H1 (cell line): ENCODE results near the gene GNAT2. TPM values are rescaled to one million over a fixed set of nuclear protein-coding genes. Genes with fewer than 3 reads are reported as not detected.

Experiments used
- CTCF ChIA-PET: fragments of 300-600 bp; sonication (Branson Sonifier 250); formaldehyde crosslinking; loops from one replicate; lab custom pipeline; 2021; ENCODE audit not compliant: partially characterized antibody; lab: Charles Lee
- POLR2A ChIA-PET: fragments of 300-600 bp; sonication (Branson Sonifier 250); formaldehyde crosslinking; loops from one replicate; lab custom pipeline; 2021; ENCODE audit warnings: inconsistent platforms; ENCODE audit not compliant: partially characterized antibody; lab: Charles Lee
- DNase-seq, 2 experiments: peaks; one replicate each; pipeline versions ENCODE4 v3.0.0 to v3.0.0-alpha.2; 2010 to 2022; ENCODE audit warnings: low spot score in 2 of 2, low read depth in 1 of 2, mixed read lengths in 1 of 2
- FAIRE-seq: peaks from 2 replicates; lab custom pipeline; 2011; peaks lifted over from hg19 to GRCh38; lab: Jason Lieb, UNC
- H2AFZ ChIP-seq: 2 replicates; pipeline ENCODE4 v1.8.1; 2012; ENCODE audit warnings: low read length, inconsistent platforms
- H2AK5ac ChIP-seq: 2 replicates; pipeline ENCODE4 v1.6.1; 2013; ENCODE audit warnings: low read depth, low read length
- H2BK120ac ChIP-seq: replicated peaks from 2 replicates; pipeline ENCODE3; 2013; ENCODE audit warnings: low read depth, low read length, inconsistent platforms
- H2BK12ac ChIP-seq: 2 replicates; pipeline ENCODE4 v1.6.1; 2013; ENCODE audit warnings: low read depth, low read length
- H2BK15ac ChIP-seq: 2 replicates; pipeline ENCODE4 v1.6.1; 2013; ENCODE audit warnings: low read length
- H2BK20ac ChIP-seq: 2 replicates; pipeline ENCODE4 v1.6.1; 2013; ENCODE audit warnings: low read length
- H2BK5ac ChIP-seq: 2 replicates; pipeline ENCODE4 v1.6.1; 2013; ENCODE audit warnings: low read depth, low read length
- H3K14ac ChIP-seq: 2 replicates; pipeline ENCODE4 v1.6.1; 2013; ENCODE audit warnings: inconsistent platforms; ENCODE audit not compliant: insufficient read length
- H3K18ac ChIP-seq: 2 replicates; pipeline ENCODE4 v1.6.1; 2013; ENCODE audit warnings: low read length; ENCODE audit errors: extremely low read depth
- H3K23ac ChIP-seq: 2 replicates; pipeline ENCODE4 v1.6.1; 2013; ENCODE audit warnings: inconsistent platforms; ENCODE audit not compliant: insufficient read length
- H3K23me2 ChIP-seq: 2 replicates; pipeline ENCODE4 v1.6.1; 2013; ENCODE audit warnings: low read depth, low read length
- H3K27ac ChIP-seq: 2 replicates; pipeline ENCODE4 v1.6.1; 2011; ENCODE audit warnings: low read depth, low read length, inconsistent platforms
- H3K27me3 ChIP-seq, 4 experiments: replicated peaks in 1 of 4; 1 replicate in 1 of 4; 2 replicates in 3 of 4; pipeline versions ENCODE4 v1.6.1 to v1.8.1; 2011 to 2013; ENCODE audit warnings: low read length in 3 of 4, mild to moderate bottlenecking in 3 of 4, inconsistent platforms in 2 of 4, mixed read lengths in 2 of 4, moderate library complexity in 1 of 4; ENCODE audit not compliant: control insufficient read depth in 3 of 4, insufficient read depth in 3 of 4; ENCODE audit errors: extremely low read depth in 1 of 4
- H3K36me3 ChIP-seq, 4 experiments: 2 replicates each; pipeline versions ENCODE4 v1.6.1 to v1.8.1; 2011 to 2013; ENCODE audit warnings: mild to moderate bottlenecking in 4 of 4, low read length in 3 of 4, moderate library complexity in 2 of 4, control low read depth in 1 of 4, inconsistent platforms in 1 of 4; ENCODE audit not compliant: insufficient read depth in 4 of 4, control insufficient read depth in 2 of 4
- H3K4ac ChIP-seq: replicated peaks from 2 replicates; pipeline ENCODE3; 2013; ENCODE audit warnings: low read length, low read depth, mixed read lengths, inconsistent platforms; ENCODE audit not compliant: insufficient read length
- H3K4me1 ChIP-seq, 4 experiments: replicated peaks in 1 of 4; 1 replicate in 1 of 4; 2 replicates in 3 of 4; pipeline versions ENCODE4 v1.6.1 to v1.8.1; 2011 to 2013; ENCODE audit warnings: low read length in 3 of 4, inconsistent platforms in 2 of 4, mixed read lengths in 1 of 4; ENCODE audit not compliant: insufficient read depth in 4 of 4, control insufficient read depth in 3 of 4
- H3K4me2 ChIP-seq, 2 experiments: 2 replicates each; pipeline versions ENCODE4 v1.6.1 to v1.8.1; 2011 to 2013; ENCODE audit warnings: low read depth in 2 of 2, low read length in 2 of 2, control low read depth in 1 of 2, inconsistent platforms in 1 of 2, mild to moderate bottlenecking in 1 of 2; ENCODE audit not compliant: insufficient read depth in 1 of 2
- H3K4me3 ChIP-seq, 4 experiments: fragments of 200-600, 300-600 bp in 1 of 4; sonication (generic), shearing (Covaris generic), sonication (Bioruptor Twin) in 1 of 4; 2 replicates each; pipeline versions ENCODE4 v1.5.1 to v1.8.1; 2011 to 2016; ENCODE audit warnings: low read length in 4 of 4, low read depth in 3 of 4, control low read depth in 2 of 4, inconsistent platforms in 2 of 4, mild to moderate bottlenecking in 2 of 4, mixed read lengths in 1 of 4, moderate library complexity in 1 of 4; ENCODE audit not compliant: insufficient read depth in 2 of 4; ENCODE audit errors: extremely low read depth in 1 of 4
- H3K56ac ChIP-seq: replicated peaks from 2 replicates; pipeline ENCODE3; 2013; ENCODE audit warnings: low read depth, mild to moderate bottlenecking, mixed read lengths, low read length, inconsistent platforms; ENCODE audit not compliant: insufficient read length
- H3K79me1 ChIP-seq: 2 replicates; pipeline ENCODE4 v1.6.1; 2013; ENCODE audit warnings: low read depth, low read length, control low read depth
- H3K79me2 ChIP-seq, 2 experiments: 2 replicates each; pipeline versions ENCODE4 v1.6.1 to v1.8.1; 2012 to 2013; ENCODE audit warnings: low read length in 2 of 2, mild to moderate bottlenecking in 2 of 2, inconsistent platforms in 1 of 2; ENCODE audit not compliant: insufficient read depth in 2 of 2, control insufficient read depth in 1 of 2
- H3K9ac ChIP-seq, 4 experiments: replicated peaks in 1 of 4; 1 replicate in 1 of 4; 2 replicates in 3 of 4; pipeline versions ENCODE4 v1.6.1 to v1.8.1; 2011 to 2013; ENCODE audit warnings: low read depth in 3 of 4, low read length in 3 of 4, control low read depth in 2 of 4, mild to moderate bottlenecking in 2 of 4, moderate library complexity in 2 of 4, inconsistent platforms in 1 of 4; ENCODE audit errors: extremely low read depth in 1 of 4
- H3K9me3 ChIP-seq, 2 experiments: 2 replicates each; pipeline versions ENCODE4 v1.6.1 to v1.8.1; 2012 to 2013; ENCODE audit warnings: mild to moderate bottlenecking in 2 of 2, moderate library complexity in 2 of 2, control low read depth in 1 of 2, inconsistent platforms in 1 of 2, low read depth in 1 of 2, low read length in 1 of 2, mixed read lengths in 1 of 2; ENCODE audit not compliant: insufficient read depth in 2 of 2
- H4K20me1 ChIP-seq, 2 experiments: replicated peaks in 1 of 2; 2 replicates each; pipeline versions ENCODE3 to v1.8.1; 2011 to 2013; ENCODE audit warnings: inconsistent platforms in 2 of 2, low read length in 2 of 2, mild to moderate bottlenecking in 1 of 2; ENCODE audit not compliant: insufficient read depth in 2 of 2, control insufficient read depth in 1 of 2
- H4K5ac ChIP-seq: 2 replicates; pipeline ENCODE4 v1.6.1; 2013; ENCODE audit warnings: low read length, low read depth, mixed read lengths, inconsistent platforms; ENCODE audit not compliant: insufficient read length
- H4K8ac ChIP-seq: 2 replicates; pipeline ENCODE4 v1.8.0; 2013; ENCODE audit warnings: mild to moderate bottlenecking, moderate library complexity, low read length, inconsistent platforms; ENCODE audit not compliant: insufficient read depth; ENCODE audit errors: extremely low read depth
- H4K91ac ChIP-seq: replicated peaks from 2 replicates; pipeline ENCODE3; 2013; ENCODE audit warnings: low read length, mixed read lengths, inconsistent platforms; ENCODE audit not compliant: insufficient read length
- HDAC2 ChIP-seq, 2 experiments: fragments of 300-600 bp in 1 of 2; sonication (generic) in 1 of 2; IDR thresholded peaks; 2 replicates each; pipeline ENCODE4 v1.6.1; 2011 to 2012; ENCODE audit warnings: low read depth in 2 of 2, low read length in 2 of 2, mild to moderate bottlenecking in 2 of 2, moderate library complexity in 2 of 2, borderline replicate concordance in 1 of 2, inconsistent platforms in 1 of 2
- NRF1 ChIP-seq: IDR thresholded peaks from 2 replicates; pipeline ENCODE4 v1.6.1; 2011; ENCODE audit warnings: mild to moderate bottlenecking, low read depth, low read length, improper control_type of control experiment
- POU5F1 ChIP-seq: IDR thresholded peaks from 2 replicates; pipeline ENCODE4 v1.6.1; 2011; ENCODE audit warnings: low read depth, mild to moderate bottlenecking, low read length, moderate library complexity
- WGBS, 2 experiments: shearing (Covaris generic) in 1 of 2; methylation state at CpG; one replicate each; pipeline versions ENCODE4 v1.1.6 to v1.1.7; 2013 to 2015; ENCODE audit warnings: low lambda C conversion rate in 2 of 2, mixed read lengths in 2 of 2, inconsistent platforms in 1 of 2, low coverage in 1 of 2, missing lambda C conversion rate in 1 of 2; ENCODE audit not compliant: insufficient replicate concordance in 2 of 2, insufficient coverage in 1 of 2, insufficient read length in 1 of 2; ENCODE audit errors: extremely low coverage in 1 of 2, missing lambda C conversion rate in 1 of 2; 5-methylcytosine and 5-hydroxymethylcytosine counted together
- polyA plus RNA-seq, 7 experiments: library from polyadenylated mRNA; depleted of rRNA in 3 of 7; stranded (reverse) in 5 of 7; unstranded in 2 of 7; fragments of >200 nt in 5 of 7; fragments of 200-250 nt in 2 of 7; gene quantifications; 1 replicate in 5 of 7; 2 replicates in 1 of 7; 4 replicates in 1 of 7; pipeline versions ENCODE4 v1.2.1 to v1.2.3, GENCODE V29; 2011 to 2013; ENCODE audit warnings: missing spikeins in 2 of 7, mixed read lengths in 2 of 7
- total RNA-seq: library from RNA; stranded (reverse); fragmentation: NEBNext Ultra II Directional; extraction: Animal tissue kit (Norgen Biotek cat#: 25700); gene quantifications from 2 replicates; pipeline ENCODE4 v1.2.1, GENCODE V29; 2021

GNAT2 gene
- total and polyA plus RNA-seq, 2 of the 8 experiments (the other 6 are each of a cell fraction or from before 2014, with no cell fraction given) = 0.05 TPM; not detected in 1

GRCh38 chr1:109630081-109630897 is 10.9 kb upstream of the GNAT2 start:
- Histone ChIP-seq H4K5ac (no peak overlapping the region), H2BK15ac (no peak overlapping the region), H4K8ac (0 out of 2 replicates have a peak overlapping the region, but pooled peaks have one; percentile 4), H3K18ac (peak overlapping the region; percentile 32; the same call in 1 of the 2 replicates), H3K79me2 (no peaks in the 10 kb centered on the region), H3K4me1 (peaks cover 0 to 2% (median 0%) of the 10 kb centered on the region in 4 experiments; a peak in 2 of 7 replicates), H3K36me3 (peaks cover 17 to 27% (median 24%) of the 10 kb centered on the region in 4 experiments), H3K14ac (no peak overlapping the region), H2BK5ac (peak overlapping the region; percentile 91), H4K91ac (no peak overlapping the region), H3K23me2 (no peaks in the 10 kb centered on the region), H3K56ac (no peak overlapping the region), H3K4me3 (no peak overlapping the region), H2BK20ac (no peak overlapping the region), H2AFZ (no peak overlapping the region), H2BK12ac (peak overlapping the region; percentile 43; the same call in 1 of the 2 replicates), H3K4ac (no peak overlapping the region), H3K27ac (no peak overlapping the region), H3K23ac (no peak overlapping the region), H3K79me1 (no peaks in the 10 kb centered on the region), H4K20me1 (peaks cover 0 to 16% of the 10 kb centered on the region in 2 experiments), H3K27me3 (no peaks in the 10 kb centered on the region), H2AK5ac (no peak overlapping the region), H3K4me2 (no peak overlapping the region), H3K9ac (no peak overlapping the region), H2BK120ac (no peak overlapping the region), H3K9me3 (no peaks in the 10 kb centered on the region)
- TF ChIP-seq POU5F1 (no peak), NRF1 (no peak), HDAC2 (IDR thresholded peaks at IDR 0.05; ENCODE audit: borderline replicate concordance in 1 of 2, low read depth in 2 of 2, low read length in 2 of 2) (no peak)
- ChIA-PET CTCF (interaction anchor here (0.6 to 10.4 kb wide), 23 partner anchors 9 to 379 kb away, joined by 3 to 73 read pairs (median 3); partner anchors contain the start of gene GNAI3), POLR2A (interaction anchor here (1.0 kb wide), 2 partner anchors 82 to 84 kb away, joined by 3 to 4 read pairs; partner anchors contain the start of gene GNAI3)
- 74% methylated on average over 19 of the region's 30 CpGs; no CpG with 5 or more reads in 1 of the 2 experiments for whole genome bisulfite sequencing, 2 experiments
- DNase-seq (peak in 1 of 2 experiments; percentile 69), FAIRE-seq (no peak)
